ENCODE measurements around the gene IQCB1. TPM values are rescaled to one million over a fixed set of nuclear protein-coding genes. Genes with fewer than 3 reads are reported as not detected.

The IQCB1 gene
- total and polyA plus RNA-seq, 2 of the 8 experiments (the other 6 are each of a cell fraction or from before 2014, with no cell fraction given): 21.7 to 31.2 TPM

DNA sequence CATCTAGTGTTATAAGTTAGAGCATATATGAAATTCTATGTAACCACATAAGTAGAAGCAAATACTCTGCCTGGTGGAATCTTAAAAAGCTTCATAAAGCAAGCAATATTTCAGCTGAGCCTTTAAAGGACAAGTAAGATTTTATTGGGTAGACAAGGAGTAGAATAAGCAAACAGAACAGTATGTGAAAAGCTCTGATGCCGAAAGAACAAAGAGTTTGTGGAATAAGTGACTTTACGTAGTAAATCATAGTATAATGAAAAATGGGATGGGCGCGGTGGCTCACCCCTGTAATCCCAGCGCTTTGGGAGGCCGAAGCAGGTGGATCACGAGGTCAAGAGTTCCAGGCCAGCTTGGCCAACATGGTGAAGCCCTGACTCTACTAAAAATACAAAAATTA is 10.0 kb upstream of the IQCB1 start (continued):
- TF ChIP-seq GTF2F1 (IDR thresholded peaks at IDR 0.05; ENCODE audit: borderline replicate concordance, low read depth, low read length) (no peak), CHD2 (IDR thresholded peaks at IDR 0.05; ENCODE audit: low read length) (no peak), YY1 (IDR thresholded peaks at IDR 0.05; ENCODE audit: low read depth, low read length) (no peak), ZNF274 (IDR thresholded peaks at IDR 0.05; ENCODE audit: borderline replicate concordance, extremely low read depth, low read length) (no peak)
